Measurements from ENCODE around the gene NOS1. TPM values are rescaled to one million over a fixed set of nuclear protein-coding genes. Genes with fewer than 3 reads are reported as not detected.

Gene NOS1
- total RNA-seq, 1 experiment from 2014 or later, result not detected

DNA sequence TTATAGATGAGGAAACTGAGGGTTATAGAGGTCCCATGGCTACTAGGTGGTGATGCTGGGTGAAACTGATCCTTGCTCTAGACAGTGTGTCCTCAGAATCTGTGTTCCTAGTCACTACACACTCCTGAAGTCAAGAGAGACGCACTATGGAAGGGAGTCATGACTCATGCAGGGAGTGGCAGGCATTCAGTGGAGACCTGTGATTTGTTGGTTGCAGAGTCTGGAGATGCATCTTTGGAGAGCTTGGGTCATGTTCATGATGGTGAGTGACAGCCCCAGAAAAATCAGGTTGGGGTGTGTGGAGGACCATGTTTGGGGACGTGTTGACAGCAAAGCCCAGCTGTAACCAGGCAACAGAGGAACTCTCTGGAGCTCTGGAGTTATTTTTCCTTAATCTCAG, 133.2 kb downstream of the NOS1 start:
- H3K9me3 Mint-ChIP-seq (ENCODE audit: unreplicated experiment), result no peaks in the 10 kb centered on the region
- H3K27me3 Mint-ChIP-seq (ENCODE audit: insufficient read depth, unreplicated experiment), result peaks cover 15% of the 10 kb centered on the region
- no peak overlapping the region for H3K27ac Mint-ChIP-seq (ENCODE audit: unreplicated experiment)
- no peak overlapping the region for H3K4me3 Mint-ChIP-seq (ENCODE audit: unreplicated experiment)
- H3K4me1 ChIP-seq, result no peaks in the 10 kb centered on the region
- no peak for DNase-seq
- no peaks in the 10 kb centered on the region; the same call in 1 of the 2 replicates for H3K27me3 ChIP-seq (replicated peaks; ENCODE audit: control insufficient read depth, insufficient read depth, low read length)
- H3K9me3 ChIP-seq, result no peaks in the 10 kb centered on the region
- H3K36me3 Mint-ChIP-seq (ENCODE audit: insufficient read depth, unreplicated experiment), result no peaks in the 10 kb centered on the region
- H3K36me3 ChIP-seq (ENCODE audit: control insufficient read depth, insufficient read depth, low read length), result no peaks in the 10 kb centered on the region
- intact Hi-C loops (cut with micrococcal nuclease; ENCODE audit: unreplicated experiment), result no loop called here
- no peak overlapping the region for H3K4me3 ChIP-seq (ENCODE audit: low read depth, low read length)
- no peak for TF ChIP-seq CTCF (IDR thresholded peaks at IDR 0.05; ENCODE audit: insufficient read depth in 1 of 2, low read depth in 1 of 2, low read length in 1 of 2, severe bottlenecking in 1 of 2, unreplicated experiment in 1 of 2)
- POLR2A ChIA-PET, result no interaction called here
- no peaks in the 10 kb centered on the region for H3K4me1 Mint-ChIP-seq (ENCODE audit: low read depth, unreplicated experiment)
- CTCF ChIA-PET, result no interaction called here
- no TSS peak for BruUV-seq (replicated peaks)

- peaks cover 12% of the 10 kb centered on the region for H3K27me3 Mint-ChIP-seq (ENCODE audit: insufficient read depth, unreplicated experiment)
- TF ChIP-seq CTCF (IDR thresholded peaks at IDR 0.05; ENCODE audit: insufficient read depth in 1 of 2, low read depth in 1 of 2, low read length in 1 of 2, severe bottlenecking in 1 of 2, unreplicated experiment in 1 of 2), result no peak
Measured at GRCh38 chr12:117227000-117227653, 134.3 kb downstream of the NOS1 start.

DNA sequence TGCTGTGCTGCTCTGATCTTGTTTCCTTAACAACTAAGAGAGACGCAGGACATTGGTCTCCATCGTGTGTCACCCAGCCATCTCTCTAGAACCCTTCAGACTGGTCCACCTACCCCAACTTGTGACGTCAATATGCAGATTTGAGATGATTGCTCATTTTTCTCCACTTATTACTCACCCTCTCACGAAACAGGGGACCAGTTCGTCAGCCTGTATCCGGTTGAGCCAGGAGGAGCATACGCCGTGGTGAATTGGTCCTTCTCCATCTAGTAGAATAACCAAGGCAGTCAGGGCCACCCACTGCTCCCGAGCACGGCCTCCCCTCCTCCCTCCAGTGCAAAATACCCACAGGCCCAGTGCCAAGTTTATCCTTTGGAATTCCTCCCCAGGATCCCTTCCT, 134.9 kb downstream of the NOS1 start:
- Mint-ChIP-seq H3K36me3 (ENCODE audit: insufficient read depth, unreplicated experiment) (no peaks in the 10 kb centered on the region), H3K9me3 (ENCODE audit: unreplicated experiment) (no peaks in the 10 kb centered on the region), H3K4me1 (ENCODE audit: low read depth, unreplicated experiment) (no peaks in the 10 kb centered on the region)

More at GRCh38 chr12:117227000-117227653, 134.3 kb downstream of the NOS1 start:
- CTCF ChIA-PET, result interaction anchor here (0.6 to 1.0 kb wide), 3 partner anchors 17 to 623 kb away, joined by 3 to 4 read pairs (median 4); no protein-coding TSS in a partner anchor
- no peaks in the 10 kb centered on the region for H3K9me3 ChIP-seq
- no peaks in the 10 kb centered on the region for H3K4me1 Mint-ChIP-seq (ENCODE audit: low read depth, unreplicated experiment)
- no peak overlapping the region for H3K4me3 ChIP-seq (ENCODE audit: low read depth, low read length)
- H3K9me3 Mint-ChIP-seq (ENCODE audit: unreplicated experiment), result no peaks in the 10 kb centered on the region
- H3K27me3 ChIP-seq (replicated peaks; ENCODE audit: control insufficient read depth, insufficient read depth, low read length), result no peaks in the 10 kb centered on the region; the same call in 1 of the 2 replicates
- no peaks in the 10 kb centered on the region for H3K36me3 Mint-ChIP-seq (ENCODE audit: insufficient read depth, unreplicated experiment)
- intact Hi-C loops (cut with micrococcal nuclease; ENCODE audit: unreplicated experiment), result no loop called here
- DNase-seq, result no peak
- H3K4me3 Mint-ChIP-seq (ENCODE audit: unreplicated experiment), result no peak overlapping the region
- no peaks in the 10 kb centered on the region for H3K4me1 ChIP-seq
- POLR2A ChIA-PET, result no interaction called here
- H3K27ac Mint-ChIP-seq (ENCODE audit: unreplicated experiment), result no peak overlapping the region
- no peaks in the 10 kb centered on the region for H3K36me3 ChIP-seq (ENCODE audit: control insufficient read depth, insufficient read depth, low read length)
- BruUV-seq (replicated peaks), result no TSS peak

More for the DNA sequence above, 134.9 kb downstream of the NOS1 start:
- intact Hi-C loops (cut with micrococcal nuclease; ENCODE audit: unreplicated experiment), result no loop called here
- no peak for TF ChIP-seq CTCF (IDR thresholded peaks at IDR 0.05; ENCODE audit: insufficient read depth in 1 of 2, low read depth in 1 of 2, low read length in 1 of 2, severe bottlenecking in 1 of 2, unreplicated experiment in 1 of 2)
- no peak for DNase-seq
- H3K27me3 ChIP-seq (replicated peaks; ENCODE audit: control insufficient read depth, insufficient read depth, low read length), result no peaks in the 10 kb centered on the region; the same call in 1 of the 2 replicates
- ChIA-PET CTCF (interaction anchor here (0.6 to 0.9 kb wide), 2 partner anchors 76 to 624 kb away, joined by 3 to 4 read pairs; no protein-coding TSS in a partner anchor), POLR2A (no interaction called here)
- H3K27ac Mint-ChIP-seq (ENCODE audit: unreplicated experiment), result no peak overlapping the region
- H3K4me3 Mint-ChIP-seq (ENCODE audit: unreplicated experiment), result no peak overlapping the region
- H3K4me3 ChIP-seq (ENCODE audit: low read depth, low read length), result no peak overlapping the region
- peaks cover 12% of the 10 kb centered on the region for H3K27me3 Mint-ChIP-seq (ENCODE audit: insufficient read depth, unreplicated experiment)
- BruUV-seq (replicated peaks), result no TSS peak
- H3K4me1 ChIP-seq, result no peaks in the 10 kb centered on the region
- H3K9me3 ChIP-seq, result no peaks in the 10 kb centered on the region
- H3K36me3 ChIP-seq (ENCODE audit: control insufficient read depth, insufficient read depth, low read length), result no peaks in the 10 kb centered on the region
